KBM-7 (cell line): ENCODE results near the gene TSPY1.
"Not testable (repeated sequence)": the region's sequence is repeated elsewhere in the genome, so short reads cannot be mapped to it uniquely, and the experiment has no call there.

Experiments used
- DNase-seq: peaks from one replicate; pipeline ENCODE4 v3.0.0-alpha.2; 2015
- in situ Hi-C: fragments of 300-500 bp; cut with MboI; formaldehyde crosslinking; loops from 2 replicates; pipeline ENCODE4 v1.14.3; 2020; ENCODE audit warnings: low sequenced_read_pairs, low pct_unique_long_range_greater_than_20kb, mixed read lengths

TSPY1 gene

GRCh38 chrY:9466655-9467054 lies at the start of gene TSPY1:
TSPY1 (plus strand) TSS chrY:9466955; CDS start chrY:9467001, 46 bp downstream.
- DNase-seq, in situ Hi-C loops: not testable (repeated sequence)

- in situ Hi-C loops, DNase-seq: not testable (repeated sequence)
Observed at GRCh38 chrY:9486967-9487366, 20.2 kb downstream of the TSPY1 start, which contains the start of gene TSPY9. TSPY9 (plus strand) TSS chrY:9487267; CDS start chrY:9487313, 46 bp downstream.

GRCh38 chrY:9504396-9504795 lies 37.6 kb downstream of the TSPY1 start:
- in situ Hi-C loops, DNase-seq: not testable (repeated sequence)

GRCh38 chrY:9516287-9516686 lies 49.5 kb downstream of the TSPY1 start:
- in situ Hi-C loops: not testable (repeated sequence)

More at GRCh38 chrY:9516287-9516686, 49.5 kb downstream of the TSPY1 start:
- not testable (repeated sequence) for DNase-seq
